ENCODE results near the gene TAMALIN. TPM values are rescaled to one million over a fixed set of nuclear protein-coding genes. Genes with fewer than 3 reads are reported as not detected.
"Not testable (repeated sequence)": the region's sequence is repeated elsewhere in the genome, so short reads cannot be mapped to it uniquely, and the experiment has no call there.

TAMALIN gene
- total RNA-seq, 3 donors from 2014 or later = 13.5 to 16.5 (median 15.3) TPM

DNA sequence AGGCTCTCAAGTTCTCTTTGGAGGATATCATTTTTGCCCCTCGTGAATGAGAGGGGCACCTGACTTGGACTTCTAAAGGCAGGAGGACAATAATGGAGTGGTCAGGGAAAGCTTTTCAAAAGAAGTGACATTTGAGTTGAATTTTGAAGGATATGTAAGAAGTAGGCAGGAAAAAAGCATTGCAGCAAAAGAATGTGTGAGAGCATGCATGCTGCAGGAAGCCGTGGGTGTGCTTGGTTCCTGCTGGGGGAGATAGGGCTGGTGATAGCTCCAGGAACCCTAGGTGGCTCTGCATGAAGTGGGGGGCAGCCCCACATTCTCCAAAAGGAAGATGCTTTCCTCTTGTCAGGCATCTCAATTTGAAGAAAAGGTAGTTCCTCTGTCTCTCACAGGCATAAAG, 32.1 kb upstream of the TAMALIN start:
- H3K27me3 Mint-ChIP-seq (ENCODE audit: low read depth) = no peaks in the 10 kb centered on the region
- H3K4me1 Mint-ChIP-seq (ENCODE audit: low read depth) = peaks cover 66% of the 10 kb centered on the region
- no peaks in the 10 kb centered on the region for H3K9me3 Mint-ChIP-seq
- H3K4me3 Mint-ChIP-seq = no peak overlapping the region
- ATAC-seq (no peak), DNase-seq (no peak)
- H3K36me3 Mint-ChIP-seq (ENCODE audit: insufficient read depth) = peaks cover 23% of the 10 kb centered on the region

DNA sequence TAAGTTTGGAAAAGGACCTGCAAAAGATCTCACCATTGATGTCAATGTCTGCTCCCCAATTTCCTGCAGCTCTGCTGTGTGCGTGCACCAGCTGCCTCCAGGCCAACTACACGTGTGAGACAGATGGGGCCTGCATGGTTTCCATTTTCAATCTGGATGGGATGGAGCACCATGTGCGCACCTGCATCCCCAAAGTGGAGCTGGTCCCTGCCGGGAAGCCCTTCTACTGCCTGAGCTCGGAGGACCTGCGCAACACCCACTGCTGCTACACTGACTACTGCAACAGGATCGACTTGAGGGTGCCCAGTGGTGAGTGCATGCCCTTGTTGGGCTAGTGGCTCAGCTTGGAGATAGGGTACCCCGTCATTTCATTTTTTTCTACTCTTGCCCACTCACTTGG, 31.6 kb upstream of the TAMALIN start:
- Mint-ChIP-seq H3K27me3 (ENCODE audit: low read depth) (no peaks in the 10 kb centered on the region), H3K4me3 (no peak overlapping the region), H3K9me3 (no peaks in the 10 kb centered on the region), H3K4me1 (ENCODE audit: low read depth) (peaks cover 66% of the 10 kb centered on the region), H3K36me3 (ENCODE audit: insufficient read depth) (peaks cover 23% of the 10 kb centered on the region)
- ATAC-seq (no peak), DNase-seq (no peak)

DNA sequence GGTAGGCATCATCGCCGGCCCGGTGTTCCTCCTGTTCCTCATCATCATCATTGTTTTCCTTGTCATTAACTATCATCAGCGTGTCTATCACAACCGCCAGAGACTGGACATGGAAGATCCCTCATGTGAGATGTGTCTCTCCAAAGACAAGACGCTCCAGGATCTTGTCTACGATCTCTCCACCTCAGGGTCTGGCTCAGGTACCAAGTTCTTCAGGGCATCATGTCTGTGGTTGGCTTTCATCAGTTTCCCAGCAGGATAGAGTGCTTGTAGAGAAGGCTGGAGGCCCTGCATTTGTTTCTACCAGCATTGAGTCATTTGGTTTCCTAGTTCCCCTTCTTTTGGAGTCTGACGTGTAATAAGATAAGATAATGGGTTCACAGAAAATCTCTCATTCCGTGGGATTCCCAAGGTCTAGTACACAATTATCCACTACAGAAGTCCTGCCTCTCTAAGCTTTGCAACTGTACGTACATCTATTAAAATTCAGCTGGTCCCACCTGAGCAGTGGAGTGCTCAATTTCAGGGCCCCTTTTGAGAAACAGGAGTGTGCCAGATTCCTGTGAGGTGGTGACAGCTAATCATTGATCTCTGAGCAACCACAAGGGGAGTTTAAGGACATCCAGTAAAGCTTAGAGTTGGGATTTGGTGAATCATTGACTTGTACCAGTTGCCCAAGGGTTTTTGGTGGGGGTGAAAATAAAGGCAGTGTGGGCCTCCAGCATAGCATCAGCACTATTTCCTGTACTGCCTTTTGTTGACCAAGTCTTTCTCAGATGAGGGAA, 30.2 kb upstream of the TAMALIN start:
- peaks cover 60% of the 10 kb centered on the region for H3K4me1 Mint-ChIP-seq (ENCODE audit: low read depth)
- H3K4me3 Mint-ChIP-seq = no peak overlapping the region
- no peak for ATAC-seq

DNA sequence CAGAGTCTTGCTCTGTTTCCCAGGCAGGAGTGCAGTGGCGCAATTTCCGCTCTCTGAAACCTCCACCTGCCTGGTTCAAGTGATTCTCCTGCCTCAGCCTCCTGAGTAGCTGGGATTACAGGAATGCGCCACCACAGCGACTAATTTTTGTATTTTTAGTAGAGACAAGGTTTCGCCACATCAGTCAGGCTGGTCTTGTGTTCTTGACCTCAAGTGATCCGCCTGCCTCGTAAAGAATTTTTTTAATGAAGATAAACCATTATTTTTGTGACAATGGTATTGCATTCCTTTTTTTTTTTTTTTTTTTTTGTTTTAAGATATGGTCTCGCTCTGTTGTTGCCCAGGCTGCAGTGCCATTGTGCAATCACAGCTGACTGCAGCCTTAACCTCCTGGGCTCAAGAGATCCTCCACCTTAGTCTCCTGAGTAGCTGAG, 29.4 kb upstream of the TAMALIN start:
- H3K4me3 Mint-ChIP-seq = no peak overlapping the region
- H3K27me3 Mint-ChIP-seq (ENCODE audit: low read depth) = no peaks in the 10 kb centered on the region
- H3K36me3 Mint-ChIP-seq (ENCODE audit: insufficient read depth) = peaks cover 31% of the 10 kb centered on the region
- DNase-seq (no peak), ATAC-seq (no peak)
- no peaks in the 10 kb centered on the region for H3K9me3 Mint-ChIP-seq
- H3K4me1 Mint-ChIP-seq (ENCODE audit: low read depth) = peaks cover 54% of the 10 kb centered on the region

More for the DNA sequence above, 30.2 kb upstream of the TAMALIN start:
- Mint-ChIP-seq H3K27me3 (ENCODE audit: low read depth) (no peaks in the 10 kb centered on the region), H3K36me3 (ENCODE audit: insufficient read depth) (peaks cover 28% of the 10 kb centered on the region), H3K9me3 (no peaks in the 10 kb centered on the region)
- DNase-seq = no peak

DNA sequence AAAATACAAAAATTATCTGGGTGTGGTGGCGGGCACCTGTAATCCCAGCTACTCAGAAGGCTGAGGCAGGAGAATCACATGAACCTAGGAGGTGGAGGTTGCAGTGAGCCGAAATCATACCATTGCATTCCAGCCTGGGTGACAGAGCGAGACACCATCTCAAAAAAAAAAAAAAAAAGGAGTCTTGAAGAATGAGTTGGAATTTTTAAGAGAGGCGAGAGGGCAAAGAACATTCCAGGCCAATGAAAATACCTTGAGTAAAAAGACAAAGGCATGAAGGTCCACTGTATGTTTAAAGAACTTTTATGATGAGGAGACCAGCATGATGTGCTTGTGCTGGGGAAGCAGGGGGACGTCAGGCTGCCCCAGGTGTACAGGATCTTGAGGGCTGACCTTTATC, 27.4 kb upstream of the TAMALIN start:
- not testable (repeated sequence) for DNase-seq; H3K9me3 Mint-ChIP-seq; H3K27me3 Mint-ChIP-seq (ENCODE audit: low read depth); ATAC-seq; H3K4me3 Mint-ChIP-seq
- Mint-ChIP-seq H3K4me1 (ENCODE audit: low read depth) (peaks cover 34% of the 10 kb centered on the region), H3K36me3 (ENCODE audit: insufficient read depth) (peaks cover 39% of the 10 kb centered on the region)

DNA sequence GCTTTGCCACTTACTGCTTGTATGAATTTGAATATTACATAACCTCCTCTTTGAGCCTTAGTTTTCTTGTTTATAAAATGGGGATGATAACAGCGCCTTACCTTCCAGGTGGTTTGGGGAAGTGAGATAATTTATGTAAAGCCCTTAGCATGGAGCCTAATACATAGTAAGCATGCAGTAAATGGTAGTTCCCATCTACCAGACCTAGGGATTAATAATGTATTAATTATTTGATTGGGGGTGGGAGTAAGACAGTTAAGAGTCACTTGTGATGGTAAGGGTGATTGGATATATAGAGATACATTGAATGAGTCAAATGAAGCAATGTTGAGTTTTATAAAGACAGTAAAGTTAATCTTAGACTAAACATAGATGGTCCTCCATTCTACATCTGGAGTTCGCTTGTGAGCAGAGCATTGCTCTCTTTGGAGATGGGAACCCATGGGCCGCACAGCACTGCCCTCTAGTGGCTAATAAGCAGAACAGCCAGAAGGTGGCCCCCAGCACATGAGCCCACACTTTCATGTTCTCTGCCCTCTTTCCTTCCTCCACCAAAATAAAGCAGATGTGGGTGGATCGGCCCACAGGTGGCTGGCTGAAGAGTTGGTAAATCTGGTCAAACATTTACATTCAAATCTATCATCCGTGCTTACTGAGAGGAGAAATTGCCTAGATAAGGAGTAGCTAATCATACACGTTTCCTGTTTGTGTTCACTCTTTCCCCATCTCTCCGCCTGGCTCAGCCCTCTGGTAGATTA, 26.5 kb upstream of the TAMALIN start:
- Mint-ChIP-seq H3K36me3 (ENCODE audit: insufficient read depth) (peaks cover 43% of the 10 kb centered on the region), H3K4me3 (no peak overlapping the region), H3K27me3 (ENCODE audit: low read depth) (no peaks in the 10 kb centered on the region)

DNA sequence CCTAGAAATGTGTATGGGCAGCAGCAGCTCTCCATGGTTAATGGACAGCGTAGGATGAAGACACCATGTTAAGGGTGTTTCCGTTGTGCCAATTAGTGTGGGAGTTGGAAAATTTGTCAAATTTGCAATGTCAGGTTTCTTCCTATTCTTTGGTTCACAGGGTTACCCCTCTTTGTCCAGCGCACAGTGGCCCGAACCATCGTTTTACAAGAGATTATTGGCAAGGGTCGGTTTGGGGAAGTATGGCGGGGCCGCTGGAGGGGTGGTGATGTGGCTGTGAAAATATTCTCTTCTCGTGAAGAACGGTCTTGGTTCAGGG, 26.0 kb upstream of the TAMALIN start:
- no peak for ATAC-seq
- Mint-ChIP-seq H3K4me1 (ENCODE audit: low read depth) (peaks cover 20% of the 10 kb centered on the region), H3K36me3 (ENCODE audit: insufficient read depth) (peaks cover 40% of the 10 kb centered on the region)

More for the DNA sequence above, 26.5 kb upstream of the TAMALIN start:
- ATAC-seq = peak; percentile 94 to 97
- H3K4me1 Mint-ChIP-seq (ENCODE audit: low read depth) = peaks cover 25% of the 10 kb centered on the region
- no peaks in the 10 kb centered on the region for H3K9me3 Mint-ChIP-seq
- DNase-seq = peak; percentile 61

DNA sequence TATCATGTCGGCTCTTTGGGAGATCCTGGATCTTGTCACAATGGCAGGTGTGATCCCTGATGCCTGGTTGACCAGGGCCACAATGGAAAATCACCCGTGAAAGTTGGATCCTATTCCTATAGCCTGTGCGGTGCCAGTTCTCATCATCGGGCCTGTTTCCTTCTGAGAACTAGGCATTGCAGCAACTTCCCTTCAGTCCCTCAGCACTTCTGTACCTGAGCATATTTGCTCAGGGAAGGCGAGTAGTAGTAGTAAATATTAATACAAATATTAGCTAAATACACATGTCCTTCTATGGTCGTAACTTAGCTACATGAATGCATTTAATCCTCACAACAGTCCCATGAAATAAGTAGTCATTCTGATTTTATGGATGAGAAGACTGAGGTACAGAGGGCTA, 22.1 kb upstream of the TAMALIN start:
- no peak for DNase-seq
- Mint-ChIP-seq H3K4me1 (ENCODE audit: low read depth) (peaks cover 13% of the 10 kb centered on the region), H3K36me3 (ENCODE audit: insufficient read depth) (peaks cover 22% of the 10 kb centered on the region), H3K9me3 (no peaks in the 10 kb centered on the region), H3K27me3 (ENCODE audit: low read depth) (no peaks in the 10 kb centered on the region), H3K4me3 (no peak overlapping the region)
- ATAC-seq = no peak

More for the DNA sequence above, 26.0 kb upstream of the TAMALIN start:
- no peaks in the 10 kb centered on the region for H3K9me3 Mint-ChIP-seq
- DNase-seq = no peak
- H3K27me3 Mint-ChIP-seq (ENCODE audit: low read depth) = no peaks in the 10 kb centered on the region
- no peak overlapping the region for H3K4me3 Mint-ChIP-seq

DNA sequence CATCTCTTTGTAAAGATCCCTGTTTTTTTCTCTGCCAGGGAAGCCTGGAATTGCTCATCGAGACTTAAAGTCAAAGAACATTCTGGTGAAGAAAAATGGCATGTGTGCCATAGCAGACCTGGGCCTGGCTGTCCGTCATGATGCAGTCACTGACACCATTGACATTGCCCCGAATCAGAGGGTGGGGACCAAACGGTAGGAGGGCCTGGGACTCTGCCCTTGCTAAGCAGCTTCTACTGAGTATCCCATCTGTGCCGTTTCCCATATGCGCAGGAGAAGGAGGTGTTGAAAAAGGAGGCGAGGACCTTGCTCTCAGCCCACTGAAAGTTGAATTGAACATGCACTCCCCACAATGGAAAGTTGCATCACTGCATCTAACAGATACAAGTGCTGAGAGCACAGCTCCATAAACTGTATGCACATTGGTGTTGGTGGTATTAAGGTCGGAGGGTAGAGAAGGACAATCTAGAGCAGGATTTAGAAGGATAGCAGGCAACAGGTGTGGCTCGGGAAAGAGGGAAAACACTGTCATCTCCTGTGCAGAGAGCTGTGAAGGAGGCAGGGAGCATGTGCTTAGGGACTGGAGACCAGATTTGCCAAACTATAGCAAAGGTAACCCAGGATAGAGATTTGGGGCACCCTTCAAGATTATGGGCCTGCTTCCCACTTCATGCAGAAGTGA, 21.5 kb upstream of the TAMALIN start:
- H3K36me3 Mint-ChIP-seq (ENCODE audit: insufficient read depth) = peaks cover 22% of the 10 kb centered on the region
- no peak overlapping the region for H3K4me3 Mint-ChIP-seq
- H3K4me1 Mint-ChIP-seq (ENCODE audit: low read depth) = peaks cover 7% of the 10 kb centered on the region
- no peaks in the 10 kb centered on the region for H3K27me3 Mint-ChIP-seq (ENCODE audit: low read depth)
- DNase-seq (no peak), ATAC-seq (no peak)
- no peaks in the 10 kb centered on the region for H3K9me3 Mint-ChIP-seq

DNA sequence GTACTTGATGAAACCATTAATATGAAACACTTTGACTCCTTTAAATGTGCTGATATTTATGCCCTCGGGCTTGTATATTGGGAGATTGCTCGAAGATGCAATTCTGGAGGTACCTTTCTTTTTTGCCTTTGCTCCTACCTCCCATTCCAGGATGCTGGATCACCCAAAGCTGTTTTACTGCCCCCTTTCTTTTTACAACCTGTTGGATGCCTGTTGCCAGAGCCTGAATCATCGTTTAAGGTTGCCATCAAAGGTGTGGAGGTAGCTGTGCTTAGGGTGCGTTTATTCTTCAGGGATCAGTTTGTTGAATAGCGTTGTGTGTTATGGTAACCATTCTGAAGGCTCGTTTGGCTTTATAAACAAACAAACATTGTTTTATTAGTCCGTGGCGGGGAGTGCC, 19.9 kb upstream of the TAMALIN start:
- H3K4me3 Mint-ChIP-seq = no peak overlapping the region
- no peak for DNase-seq
- no peaks in the 10 kb centered on the region for H3K9me3 Mint-ChIP-seq
- no peak for ATAC-seq
- H3K36me3 Mint-ChIP-seq (ENCODE audit: insufficient read depth) = peaks cover 17% of the 10 kb centered on the region
- no peaks in the 10 kb centered on the region for H3K4me1 Mint-ChIP-seq (ENCODE audit: low read depth)
- H3K27me3 Mint-ChIP-seq (ENCODE audit: low read depth) = no peaks in the 10 kb centered on the region

DNA sequence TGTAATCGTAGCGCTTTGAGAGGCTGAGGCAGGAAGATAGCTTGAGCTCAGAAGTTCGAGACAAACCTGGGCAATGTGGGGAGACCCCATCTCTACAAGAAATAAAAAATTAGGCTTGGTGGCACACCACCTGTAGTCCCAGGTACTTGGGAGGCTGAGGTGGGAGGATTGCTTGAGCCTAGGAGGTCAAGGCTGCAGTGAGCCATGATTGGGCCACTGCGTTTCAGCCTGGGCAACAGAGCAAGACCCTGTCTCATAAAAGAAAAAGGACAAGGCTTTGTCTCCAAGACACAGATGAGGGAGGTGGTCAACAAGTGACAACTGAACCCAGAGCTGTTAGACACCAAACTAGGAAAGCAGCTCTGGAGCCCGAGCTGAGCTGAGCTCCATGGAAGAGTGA, 14.5 kb upstream of the TAMALIN start:
- ATAC-seq (no peak), DNase-seq (no peak)
- Mint-ChIP-seq H3K9me3 (no peaks in the 10 kb centered on the region), H3K4me1 (ENCODE audit: low read depth) (peaks cover 4% of the 10 kb centered on the region), H3K36me3 (ENCODE audit: insufficient read depth) (peaks cover 4% of the 10 kb centered on the region), H3K4me3 (no peak overlapping the region), H3K27me3 (ENCODE audit: low read depth) (no peaks in the 10 kb centered on the region)

DNA sequence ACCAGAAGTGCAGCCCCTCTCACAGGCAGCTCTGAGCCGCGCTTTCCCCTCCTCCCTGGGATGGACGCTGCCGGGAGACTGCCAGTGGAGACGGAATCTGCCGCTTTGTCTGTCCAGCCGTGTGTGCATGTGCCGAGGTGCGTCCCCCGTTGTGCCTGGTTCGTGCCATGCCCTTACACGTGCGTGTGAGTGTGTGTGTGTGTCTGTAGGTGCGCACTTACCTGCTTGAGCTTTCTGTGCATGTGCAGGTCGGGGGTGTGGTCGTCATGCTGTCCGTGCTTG, 12.3 kb upstream of the TAMALIN start:
- Mint-ChIP-seq H3K4me3 (no peak overlapping the region), H3K4me1 (ENCODE audit: low read depth) (peaks cover 4% of the 10 kb centered on the region), H3K9me3 (no peaks in the 10 kb centered on the region), H3K27me3 (ENCODE audit: low read depth) (no peaks in the 10 kb centered on the region), H3K36me3 (ENCODE audit: insufficient read depth) (peaks cover 7% of the 10 kb centered on the region)
- DNase-seq (no peak), ATAC-seq (no peak)

DNA sequence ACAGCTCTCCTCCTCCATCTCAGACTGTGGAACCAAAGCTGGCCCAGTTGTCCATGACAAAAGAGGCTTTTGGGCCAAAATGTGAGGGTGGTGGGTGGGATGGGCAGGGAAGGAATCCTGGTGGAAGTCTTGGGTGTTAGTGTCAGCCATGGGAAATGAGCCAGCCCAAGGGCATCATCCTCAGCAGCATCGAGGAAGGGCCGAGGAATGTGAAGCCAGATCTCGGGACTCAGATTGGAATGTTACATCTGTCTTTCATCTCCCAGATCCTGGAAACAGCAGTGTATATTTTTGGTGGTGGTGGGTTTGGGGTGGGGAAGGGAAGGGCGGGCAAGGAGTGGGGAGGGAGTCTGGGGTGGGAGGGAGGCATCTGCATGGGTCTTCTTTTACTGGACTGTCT, 11.8 kb upstream of the TAMALIN start:
- no peak for DNase-seq
- no peak for ATAC-seq
- Mint-ChIP-seq H3K9me3 (no peaks in the 10 kb centered on the region), H3K4me1 (ENCODE audit: low read depth) (peaks cover 4% of the 10 kb centered on the region), H3K4me3 (no peak overlapping the region), H3K36me3 (ENCODE audit: insufficient read depth) (peaks cover 7% of the 10 kb centered on the region), H3K27me3 (ENCODE audit: low read depth) (no peaks in the 10 kb centered on the region)

DNA sequence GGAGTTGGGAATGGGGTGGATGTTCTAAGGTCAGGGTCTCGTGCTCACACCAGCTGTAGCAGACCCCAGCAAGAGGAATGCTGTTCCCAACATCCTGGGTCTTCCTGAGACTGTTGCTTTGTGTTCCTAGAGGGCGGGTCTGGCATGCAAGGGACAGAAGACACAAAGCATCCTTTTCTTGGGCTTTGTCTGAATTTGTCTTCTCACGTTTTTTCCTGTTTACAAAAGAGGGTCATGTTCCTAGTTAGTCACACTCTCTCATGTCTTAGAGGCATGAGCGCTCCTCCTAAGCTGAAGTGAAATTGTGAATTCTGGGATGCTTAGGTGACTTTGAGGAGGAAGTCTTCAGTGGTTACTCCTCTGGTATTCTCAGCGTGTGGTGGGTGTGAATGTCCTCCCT, 9.6 kb upstream of the TAMALIN start:
- DNase-seq (no peak), ATAC-seq (no peak)
- peaks cover 4% of the 10 kb centered on the region for H3K4me1 Mint-ChIP-seq (ENCODE audit: low read depth)
- H3K27me3 Mint-ChIP-seq (ENCODE audit: low read depth) = no peaks in the 10 kb centered on the region
- no peak overlapping the region for H3K4me3 Mint-ChIP-seq
- H3K36me3 Mint-ChIP-seq (ENCODE audit: insufficient read depth) = peaks cover 7% of the 10 kb centered on the region
- no peaks in the 10 kb centered on the region for H3K9me3 Mint-ChIP-seq
